ENCODE data around the gene COQ7. TPM values are rescaled to one million over a fixed set of nuclear protein-coding genes. Genes with fewer than 3 reads are reported as not detected.

The COQ7 gene
- total RNA-seq, 1 donor from 2014 or later = 27.5 TPM

- DNase-seq (ENCODE audit: low spot score) (no peak), ATAC-seq (no peak)
- intact Hi-C loops (cut with DNase I) = loop anchor here (10.0 kb wide), 1 partner anchor 421 kb away; no protein-coding TSS in a partner anchor
Measured at GRCh38 chr16:19084139-19084538, 16.7 kb downstream of the COQ7 start.

GRCh38 chr16:19084879-19085278 is 17.5 kb downstream of the COQ7 start:
- ATAC-seq (no peak), DNase-seq (ENCODE audit: low spot score) (peak; percentile 23)
- intact Hi-C loops (cut with DNase I) = loop anchor here (5.0 to 10.0 kb wide), 2 partner anchors 287 to 420 kb away; no protein-coding TSS in a partner anchor

GRCh38 chr16:19085679-19086200 is 18.3 kb downstream of the COQ7 start:
- DNase-seq (ENCODE audit: low spot score) = no peak
- no peak for ATAC-seq
- intact Hi-C loops (cut with DNase I) = loop anchor here (5.0 to 10.0 kb wide), 2 partner anchors 287 to 419 kb away; no protein-coding TSS in a partner anchor

- peak; percentile 98 for ATAC-seq
- DNase-seq (ENCODE audit: low spot score) = peak; percentile 90
- intact Hi-C loops (cut with DNase I) = loop anchor here (5.0 to 10.0 kb wide), 2 partner anchors 286 to 418 kb away; no protein-coding TSS in a partner anchor
Measured at GRCh38 chr16:19086322-19087199, 19.1 kb downstream of the COQ7 start.

- ATAC-seq (no peak), DNase-seq (ENCODE audit: low spot score) (no peak)
- intact Hi-C loops (cut with DNase I) = loop anchor here (5.0 to 10.0 kb wide), 2 partner anchors 284 to 416 kb away; no protein-coding TSS in a partner anchor
Measured at GRCh38 chr16:19088341-19088916, 21.0 kb downstream of the COQ7 start.

- ATAC-seq (no peak), DNase-seq (ENCODE audit: low spot score) (no peak)
- intact Hi-C loops (cut with DNase I) = loop anchor here (5.0 to 10.0 kb wide), 2 partner anchors 283 to 415 kb away; no protein-coding TSS in a partner anchor
Measured at GRCh38 chr16:19089410-19089955, 22.1 kb downstream of the COQ7 start.

GRCh38 chr16:19090916-19091315 is 23.5 kb downstream of the COQ7 start:
- ATAC-seq (no peak), DNase-seq (ENCODE audit: low spot score) (no peak)
- intact Hi-C loops (cut with DNase I) = no loop called here

- intact Hi-C loops (cut with DNase I) = no loop called here
- ATAC-seq (no peak), DNase-seq (ENCODE audit: low spot score) (no peak)
Measured at GRCh38 chr16:19092653-19093410, 25.4 kb downstream of the COQ7 start.

GRCh38 chr16:19093631-19094541 is 26.5 kb downstream of the COQ7 start:
- no peak for ATAC-seq
- intact Hi-C loops (cut with DNase I) = no loop called here
- no peak for DNase-seq (ENCODE audit: low spot score)

GRCh38 chr16:19094542-19095365 is 27.3 kb downstream of the COQ7 start:
- intact Hi-C loops (cut with DNase I) = no loop called here
- DNase-seq (ENCODE audit: low spot score) = no peak
- no peak for ATAC-seq

GRCh38 chr16:19095654-19096053 is 28.2 kb downstream of the COQ7 start:
- DNase-seq (ENCODE audit: low spot score) (no peak), ATAC-seq (no peak)
- intact Hi-C loops (cut with DNase I) = no loop called here

- ATAC-seq (no peak), DNase-seq (ENCODE audit: low spot score) (no peak)
- intact Hi-C loops (cut with DNase I) = no loop called here
Measured at GRCh38 chr16:19098173-19098572, 30.8 kb downstream of the COQ7 start.

- no peak for ATAC-seq
- intact Hi-C loops (cut with DNase I) = no loop called here
- no peak for DNase-seq (ENCODE audit: low spot score)
Measured at GRCh38 chr16:19102187-19102872, 34.9 kb downstream of the COQ7 start.

GRCh38 chr16:19104607-19105006 is 37.2 kb downstream of the COQ7 start:
- ATAC-seq (peak; percentile 10), DNase-seq (ENCODE audit: low spot score) (no peak)
- intact Hi-C loops (cut with DNase I) = no loop called here

GRCh38 chr16:19105131-19105530 is 37.7 kb downstream of the COQ7 start:
- DNase-seq (ENCODE audit: low spot score) = no peak
- ATAC-seq = no peak
- intact Hi-C loops (cut with DNase I) = no loop called here

GRCh38 chr16:19105891-19106624 is 38.6 kb downstream of the COQ7 start:
- no peak for DNase-seq (ENCODE audit: low spot score)
- no peak for ATAC-seq
- intact Hi-C loops (cut with DNase I) = no loop called here
